Activated T-cell treated with anti-CD3 and anti-CD28 coated beads, Interleukin-2, amount 50 U/mL, for 4 hours (primary cell): ENCODE measurements around the gene THRAP3. TPM values are rescaled to one million over a fixed set of nuclear protein-coding genes. Genes with fewer than 3 reads are reported as not detected.

Experiments used
- ATAC-seq, 2 donors: fragments of 200-7000 bp; cut with Tn5 transposase; one replicate each; pipeline ENCODE4 v1.10.0; 2021
- DNase-seq: peaks from one replicate; pipeline ENCODE4 v3.0.0-alpha.2; 2020
- H3K27me3 Mint-ChIP-seq: one replicate; pipeline ENCODE4 v1.8.0; 2021; ENCODE audit warnings: low read depth, mixed read lengths
- H3K36me3 Mint-ChIP-seq: one replicate; pipeline ENCODE4 v1.8.0; 2022; ENCODE audit warnings: mixed read lengths; ENCODE audit not compliant: insufficient read depth
- H3K4me1 Mint-ChIP-seq: one replicate; pipeline ENCODE4 v1.8.0; 2021; ENCODE audit warnings: low read depth, mixed read lengths
- H3K4me3 Mint-ChIP-seq: one replicate; pipeline ENCODE4 v1.8.0; 2021; ENCODE audit warnings: mild to moderate bottlenecking, moderate library complexity, mixed read lengths
- H3K9me3 Mint-ChIP-seq: one replicate; pipeline ENCODE4 v1.8.0; 2021; ENCODE audit warnings: mixed read lengths
- total RNA-seq, 3 donors: library from RNA; stranded (reverse); gene quantifications; one replicate each; pipeline ENCODE4 v1.2.1, GENCODE V29; 2021

THRAP3 gene
- total RNA-seq, 3 donors from 2014 or later = 134 to 145 (median 142) TPM

DNA sequence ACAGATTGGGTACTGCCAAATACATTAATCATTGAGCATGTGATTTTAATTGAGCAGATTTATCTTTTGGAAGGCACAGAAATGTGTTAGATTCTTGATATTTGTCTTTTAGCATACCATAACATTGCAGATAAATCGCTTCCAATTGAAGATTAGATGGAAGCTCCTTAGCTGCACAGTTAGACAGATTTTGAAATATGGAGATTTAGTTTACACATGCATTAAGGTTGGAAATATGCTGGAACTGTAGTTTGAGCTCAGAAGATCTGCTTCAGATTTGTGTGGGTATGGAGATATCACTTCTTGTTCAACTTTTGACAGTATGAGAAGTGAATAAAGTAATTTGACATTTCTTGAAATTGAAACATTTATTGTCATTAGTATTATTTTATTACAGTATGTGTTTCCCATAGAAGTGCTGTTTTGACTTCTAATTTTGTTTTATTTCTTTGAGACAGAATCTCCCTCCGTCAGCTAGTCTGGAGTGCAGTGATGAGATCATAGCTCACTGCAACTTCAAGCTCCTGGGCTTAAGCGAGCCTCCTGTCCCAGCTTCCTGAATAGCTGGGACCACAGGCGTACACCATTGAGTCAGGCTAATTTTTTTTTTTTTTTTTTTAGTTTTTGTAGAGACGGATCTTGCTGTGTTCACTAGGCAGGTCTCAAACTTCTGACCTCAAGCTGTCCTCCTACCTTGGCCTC lies 29.1 kb downstream of the THRAP3 start:
- H3K9me3 Mint-ChIP-seq = no peaks in the 10 kb centered on the region
- peaks cover 20% of the 10 kb centered on the region for H3K36me3 Mint-ChIP-seq
- H3K27me3 Mint-ChIP-seq = no peaks in the 10 kb centered on the region
- ATAC-seq (peak in 1 of 2 donors; percentile 30), DNase-seq (no peak)
- H3K4me1 Mint-ChIP-seq = peaks cover 62% of the 10 kb centered on the region
- H3K4me3 Mint-ChIP-seq = no peak overlapping the region

- Mint-ChIP-seq H3K9me3 (no peaks in the 10 kb centered on the region), H3K4me1 (peaks cover 42% of the 10 kb centered on the region), H3K36me3 (peaks cover 17% of the 10 kb centered on the region), H3K4me3 (no peak overlapping the region), H3K27me3 (no peaks in the 10 kb centered on the region)
- DNase-seq = no peak
- no peak for ATAC-seq
Measured at GRCh38 chr1:36256558-36257374, 32.5 kb downstream of the THRAP3 start.

GRCh38 chr1:36257375-36257767 lies 33.1 kb downstream of the THRAP3 start:
- Mint-ChIP-seq H3K4me3 (no peak overlapping the region), H3K4me1 (peaks cover 40% of the 10 kb centered on the region), H3K36me3 (peaks cover 17% of the 10 kb centered on the region), H3K27me3 (no peaks in the 10 kb centered on the region), H3K9me3 (no peaks in the 10 kb centered on the region)
- DNase-seq = no peak
- ATAC-seq = peak in 1 of 2 donors; percentile 56

GRCh38 chr1:36258960-36259344 lies 34.7 kb downstream of the THRAP3 start:
- H3K4me3 Mint-ChIP-seq = no peak overlapping the region
- ATAC-seq = no peak

GRCh38 chr1:36268981-36269380 lies 44.7 kb downstream of the THRAP3 start:
- ATAC-seq = no peak
- Mint-ChIP-seq H3K27me3 (no peaks in the 10 kb centered on the region), H3K9me3 (no peaks in the 10 kb centered on the region), H3K36me3 (peaks cover 20% of the 10 kb centered on the region), H3K4me3 (no peak overlapping the region), H3K4me1 (peaks cover 17% of the 10 kb centered on the region)
- no peak for DNase-seq

More at GRCh38 chr1:36258960-36259344, 34.7 kb downstream of the THRAP3 start:
- peaks cover 17% of the 10 kb centered on the region for H3K36me3 Mint-ChIP-seq
- H3K4me1 Mint-ChIP-seq = peaks cover 29% of the 10 kb centered on the region
- no peaks in the 10 kb centered on the region for H3K9me3 Mint-ChIP-seq
- no peaks in the 10 kb centered on the region for H3K27me3 Mint-ChIP-seq
- no peak for DNase-seq

DNA sequence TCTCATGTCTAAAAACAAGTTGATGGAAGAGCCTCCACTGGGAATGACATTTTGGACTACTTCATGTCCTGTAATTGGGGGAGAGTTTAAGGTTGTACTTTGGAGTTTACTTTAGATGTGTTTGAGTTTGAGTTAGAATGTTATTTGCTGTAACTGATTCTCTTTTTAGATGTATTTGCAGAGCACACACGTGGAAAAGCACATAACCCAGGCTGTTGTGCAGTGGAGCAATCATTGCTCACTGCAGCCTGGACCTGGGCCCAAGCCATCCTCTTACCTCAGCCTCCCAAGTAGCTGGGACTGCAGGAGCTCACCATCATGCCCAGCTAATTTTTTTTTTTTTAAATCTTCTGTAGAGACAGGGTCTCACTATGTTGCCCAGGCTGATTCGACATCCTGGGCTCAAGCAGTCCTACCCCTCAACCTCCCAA lies 45.2 kb downstream of the THRAP3 start:
- H3K9me3 Mint-ChIP-seq = no peaks in the 10 kb centered on the region
- H3K4me1 Mint-ChIP-seq = peaks cover 12% of the 10 kb centered on the region
- no peak overlapping the region for H3K4me3 Mint-ChIP-seq
- DNase-seq (no peak), ATAC-seq (no peak)
- peaks cover 16% of the 10 kb centered on the region for H3K36me3 Mint-ChIP-seq
- no peaks in the 10 kb centered on the region for H3K27me3 Mint-ChIP-seq

DNA sequence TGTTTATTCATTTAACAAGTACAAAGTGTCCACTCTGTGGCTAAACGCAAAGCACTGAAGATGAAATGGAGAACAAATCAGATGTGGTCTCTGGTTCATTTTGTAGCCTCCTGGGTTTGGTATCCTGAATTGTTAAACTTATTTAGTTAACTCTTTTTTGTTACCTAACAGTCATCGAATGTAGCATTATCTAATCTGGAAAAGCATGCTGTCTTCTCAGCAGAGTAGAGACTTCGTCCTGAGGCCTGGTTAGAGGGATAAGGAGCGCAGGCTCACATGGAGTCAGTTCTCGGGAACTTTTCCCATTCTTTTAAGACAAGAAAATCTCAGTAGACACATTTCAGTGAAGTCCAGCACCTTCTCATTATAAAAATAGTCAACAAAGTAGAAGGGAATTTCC lies 48.8 kb downstream of the THRAP3 start:
- H3K4me3 Mint-ChIP-seq = no peak overlapping the region
- peaks cover 13% of the 10 kb centered on the region for H3K4me1 Mint-ChIP-seq
- DNase-seq (no peak), ATAC-seq (no peak)
- H3K36me3 Mint-ChIP-seq = peaks cover 16% of the 10 kb centered on the region
- H3K27me3 Mint-ChIP-seq = no peaks in the 10 kb centered on the region
- H3K9me3 Mint-ChIP-seq = no peaks in the 10 kb centered on the region

DNA sequence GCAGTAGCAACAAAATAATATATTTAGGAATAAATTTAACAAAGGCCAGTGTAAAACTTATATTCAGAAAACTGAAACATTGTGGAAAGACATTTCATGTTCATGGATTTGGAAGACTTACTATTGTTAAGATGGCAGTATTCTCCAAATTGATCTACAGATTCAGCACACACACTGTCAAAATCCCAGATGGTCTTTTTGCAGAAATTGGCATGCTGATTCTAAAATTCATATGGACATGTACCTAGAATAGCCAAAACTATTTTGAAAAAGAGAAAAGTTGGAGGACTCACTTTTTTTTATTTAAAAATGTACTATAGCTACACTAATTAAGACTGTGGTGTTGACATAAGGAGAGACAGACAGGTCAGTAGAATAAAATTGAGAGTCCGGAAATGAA lies 50.0 kb downstream of the THRAP3 start:
- Mint-ChIP-seq H3K4me1 (peaks cover 17% of the 10 kb centered on the region), H3K9me3 (no peaks in the 10 kb centered on the region), H3K36me3 (peaks cover 14% of the 10 kb centered on the region), H3K4me3 (no peak overlapping the region), H3K27me3 (no peaks in the 10 kb centered on the region)
- ATAC-seq (no peak), DNase-seq (no peak)

DNA sequence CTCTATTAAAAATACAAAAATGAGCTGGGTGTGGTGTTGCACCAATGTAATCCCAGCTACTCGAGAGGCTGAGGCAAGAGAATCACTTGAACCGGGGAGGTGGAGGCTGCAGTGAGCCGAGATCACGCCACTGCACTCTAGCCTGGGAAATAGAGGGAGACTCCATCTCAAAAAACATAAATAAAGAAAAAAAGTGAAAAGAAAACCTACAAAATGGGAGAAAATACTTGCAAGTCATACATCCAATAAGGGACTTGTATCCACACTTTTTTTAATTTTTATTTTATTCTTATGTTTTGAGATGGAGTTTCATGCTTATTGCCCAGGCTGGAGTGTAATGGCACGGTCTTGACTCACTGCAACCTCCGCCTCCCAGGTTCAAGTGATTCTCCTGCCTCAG lies 52.4 kb downstream of the THRAP3 start:
- Mint-ChIP-seq H3K4me1 (peaks cover 39% of the 10 kb centered on the region), H3K4me3 (no peak overlapping the region), H3K27me3 (no peaks in the 10 kb centered on the region), H3K9me3 (no peaks in the 10 kb centered on the region), H3K36me3 (peaks cover 8% of the 10 kb centered on the region)
- DNase-seq = no peak
- ATAC-seq = no peak

GRCh38 chr1:36279110-36279788 lies 55.0 kb downstream of the THRAP3 start:
- ATAC-seq (no peak), DNase-seq (no peak)
- H3K4me1 Mint-ChIP-seq = peaks cover 35% of the 10 kb centered on the region
- H3K9me3 Mint-ChIP-seq = no peaks in the 10 kb centered on the region
- no peak overlapping the region for H3K4me3 Mint-ChIP-seq
- H3K36me3 Mint-ChIP-seq = peaks cover 12% of the 10 kb centered on the region
- no peaks in the 10 kb centered on the region for H3K27me3 Mint-ChIP-seq

GRCh38 chr1:36279789-36280296 lies 55.6 kb downstream of the THRAP3 start:
- DNase-seq (no peak), ATAC-seq (no peak)
- H3K9me3 Mint-ChIP-seq = no peaks in the 10 kb centered on the region
- no peak overlapping the region for H3K4me3 Mint-ChIP-seq
- peaks cover 14% of the 10 kb centered on the region for H3K36me3 Mint-ChIP-seq
- peaks cover 35% of the 10 kb centered on the region for H3K4me1 Mint-ChIP-seq
- no peaks in the 10 kb centered on the region for H3K27me3 Mint-ChIP-seq

DNA sequence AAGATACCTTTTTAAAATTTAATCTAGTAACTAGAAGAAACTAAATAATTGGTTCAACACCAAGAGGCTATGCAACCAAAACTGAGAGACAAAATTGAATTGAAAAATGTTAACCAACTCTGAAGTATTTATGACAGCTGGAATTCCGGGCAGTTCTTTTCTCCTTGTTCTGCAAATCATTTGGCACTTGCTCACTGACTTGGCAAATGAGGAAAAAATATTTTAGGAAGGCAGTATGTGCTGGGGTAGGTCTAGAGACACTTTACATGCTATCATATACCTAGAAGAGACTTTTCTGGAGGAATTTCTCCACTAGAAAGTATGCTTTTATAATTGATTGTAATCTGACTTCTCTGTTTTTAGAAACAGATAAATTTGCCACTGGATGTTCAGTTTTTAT lies 59.8 kb downstream of the THRAP3 start:
- Mint-ChIP-seq H3K9me3 (no peaks in the 10 kb centered on the region), H3K27me3 (no peaks in the 10 kb centered on the region), H3K4me1 (peaks cover 41% of the 10 kb centered on the region), H3K4me3 (no peak overlapping the region), H3K36me3 (peaks cover 38% of the 10 kb centered on the region)
- DNase-seq (no peak), ATAC-seq (no peak)

- H3K4me1 Mint-ChIP-seq = peaks cover 37% of the 10 kb centered on the region
- DNase-seq = no peak
- H3K9me3 Mint-ChIP-seq = no peaks in the 10 kb centered on the region
- H3K36me3 Mint-ChIP-seq = peaks cover 41% of the 10 kb centered on the region
- H3K27me3 Mint-ChIP-seq = no peaks in the 10 kb centered on the region
- no peak overlapping the region for H3K4me3 Mint-ChIP-seq
- ATAC-seq = no peak
Measured at GRCh38 chr1:36284517-36284916, 60.3 kb downstream of the THRAP3 start.

- Mint-ChIP-seq H3K36me3 (peaks cover 46% of the 10 kb centered on the region), H3K4me3 (no peak overlapping the region)
- ATAC-seq = peak; percentile 79 to 86
Measured at GRCh38 chr1:36285443-36286101, 61.3 kb downstream of the THRAP3 start.

More at GRCh38 chr1:36285443-36286101, 61.3 kb downstream of the THRAP3 start:
- Mint-ChIP-seq H3K4me1 (peaks cover 27% of the 10 kb centered on the region), H3K27me3 (no peaks in the 10 kb centered on the region), H3K9me3 (no peaks in the 10 kb centered on the region)
- DNase-seq = peak; percentile 53
